Heart left ventricle (tissue), 16 donors: Measurements from ENCODE around the gene PPP1R17. TPM values are rescaled to one million over a fixed set of nuclear protein-coding genes. Genes with fewer than 3 reads are reported as not detected.

Source experiments
- ATAC-seq, 4 donors: fragments of 200-7000 bp; cut with Tn5 transposase; one replicate each; pipeline ENCODE4 v1.9.1; 2020 to 2022; ENCODE audit warnings: moderate library complexity in 4 of 4, mild to moderate bottlenecking in 3 of 4, moderate number of reproducible peaks in 1 of 4
- DNase-seq, 5 donors: peaks; one replicate each; pipeline ENCODE4 v3.0.0-alpha.2; 2020
- H3K27ac ChIP-seq, 12 donors: fragments of 200-600 bp; sonication (generic) in 4 of 12; one replicate each; pipeline versions ENCODE4 v1.5.0 to v1.8.0; 2016 to 2022; ENCODE audit warnings: mild to moderate bottlenecking in 2 of 12
- H3K27me3 ChIP-seq, 9 donors: fragments of 200-600 bp; sonication (generic) in 2 of 9; one replicate each; pipeline versions ENCODE4 v1.5.1 to v1.8.0; 2016 to 2022; ENCODE audit warnings: mild to moderate bottlenecking in 3 of 9
- H3K36me3 ChIP-seq, 9 donors: fragments of 200-600 bp; sonication (generic) in 2 of 9; one replicate each; pipeline versions ENCODE4 v1.5.0 to v1.8.0; 2018 to 2022; ENCODE audit warnings: mild to moderate bottlenecking in 2 of 9
- H3K4me1 ChIP-seq, 12 donors: fragments of 200-600 bp; sonication (generic) in 4 of 12; one replicate each; pipeline versions ENCODE4 v1.5.0 to v1.8.0; 2016 to 2022; ENCODE audit warnings: mild to moderate bottlenecking in 3 of 12
- H3K4me3 ChIP-seq, 12 donors: fragments of 200-600 bp; sonication (generic) in 4 of 12; one replicate each; pipeline versions ENCODE4 v1.5.0 to v1.8.0; 2017 to 2022; ENCODE audit warnings: mild to moderate bottlenecking in 9 of 12, moderate library complexity in 4 of 12
- H3K9me3 ChIP-seq, 12 donors: fragments of 200-600 bp; sonication (generic) in 4 of 12; one replicate each; pipeline versions ENCODE4 v1.5.0 to v1.8.0; 2016 to 2022; ENCODE audit warnings: mild to moderate bottlenecking in 1 of 12
- CTCF ChIP-seq, 12 donors: fragments of 200-600 bp; sonication (generic) in 4 of 12; IDR thresholded peaks; one replicate each; pipeline versions ENCODE4 v1.5.0 to v1.8.0; 2018 to 2022; ENCODE audit warnings: antibody characterized with exemption in 12 of 12, mild to moderate bottlenecking in 5 of 12
- POLR2A ChIP-seq, 2 donors: fragments of 450-650 bp; IDR thresholded peaks; one replicate each; pipeline ENCODE4 v1.6.1; 2017; ENCODE audit warnings: antibody characterized with exemption in 2 of 2, mild to moderate bottlenecking in 2 of 2, moderate library complexity in 2 of 2
- WGBS, 4 donors: extraction: QIAGEN DNeasy Blood & Tissue Kit in 2 of 4; methylation state at CpG; one replicate each; pipeline versions ENCODE4 v1.1.5 to v1.1.7; 2013 to 2018; 5-methylcytosine and 5-hydroxymethylcytosine counted together
- intact Hi-C, 10 donors: fragments of 100-400 bp; cut with DNase I; formaldehyde crosslinking; loops; one replicate each; pipeline versions ENCODE4 v1.11.1 to v1.14.2; 2022
- polyA plus RNA-seq, 2 donors: library from polyadenylated mRNA; stranded (reverse); fragments of 200-250 nt; gene quantifications; one replicate each; pipeline ENCODE4 v1.2.3, GENCODE V29; 2013
- total RNA-seq, 9 donors: library from RNA; depleted of rRNA in 2 of 9; stranded (reverse); fragments of >200 nt in 2 of 9; fragmentation: NEBNext Ultra II Directional in 3 of 9; extraction: Animal tissue kit (Norgen Biotek cat#: 25700) in 3 of 9; gene quantifications; one replicate each; pipeline versions ENCODE4 v1.1.0 to v1.2.4, GENCODE V29; 2016 to 2023
- donor health status: ischemic (EF 13 %, LVEDD 7.1; RV severe dilation, severe dysfunction).
- donor health status: healthy with polysubstance abuse.
- donor health status: DM: no; HTN: yes; CAD: no.
- donor health status: DM: no; HTN: no; CAD: no.
- donor health status: ischemic (EF 25% LVEDD 6.9; RV normal size, moderate dysfunction).
- donor health status: ischemic (EF 25% LVEDD 5.7; RV mildly dilated, moderate dysfunction).
- donor health status: healthy.
- donor health status: DM: yes; HTN: yes; CAD: no.
- donor health status: ischemic (EF 35%, LVEDD 5.7; RV mildly dilated, moderate dysfunction).
- donor health status: nonischemic (EF 11% LVEDD 7.7; RV severe dilation, severe dysfunction).
- donor health status: DM: yes; HTN: yes; CAD: no.
- donor health status: PGD.
- donor health status: ischemic (EF 29% LVEDD 5.4; RV normal size, mild dysfunction).
- donor health status: nonischemic (EF 23%, LVEDD 6.1; RV moderate dilation, normal function).

The PPP1R17 gene
- total and polyA plus RNA-seq, 11 donors: 0.29 TPM; not detected in 10

GRCh38 chr7:31707089-31707488 lies 20.1 kb downstream of the PPP1R17 start:
- Histone ChIP-seq H3K4me3 (no peak overlapping the region), H3K27me3 (no peaks in the 10 kb centered on the region), H3K4me1 (no peaks in the 10 kb centered on the region), H3K36me3 (no peaks in the 10 kb centered on the region), H3K9me3 (no peaks in the 10 kb centered on the region), H3K27ac (no peak overlapping the region)
- intact Hi-C loops: no loop called here
- no peak for ATAC-seq
- no peak for DNase-seq
- 49 to 65% (median 60%) methylated on average over 5 of the region's 5 CpGs for WGBS, 4 donors
- TF ChIP-seq CTCF (IDR thresholded peaks at IDR 0.05) (no peak), POLR2A (IDR thresholded peaks at IDR 0.05) (no peak)

- WGBS, 4 donors: 58 to 79% (median 76%) methylated on average over 1 of the region's 1 CpG
- no peaks in the 10 kb centered on the region for H3K27me3 ChIP-seq
- H3K4me1 ChIP-seq: no peaks in the 10 kb centered on the region
- H3K27ac ChIP-seq: no peak overlapping the region
- no peaks in the 10 kb centered on the region for H3K36me3 ChIP-seq
- no peak overlapping the region for H3K4me3 ChIP-seq
- ATAC-seq (no peak), DNase-seq (no peak)
- H3K9me3 ChIP-seq: no peaks in the 10 kb centered on the region
- TF ChIP-seq POLR2A (IDR thresholded peaks at IDR 0.05): no peak
- intact Hi-C loops: no loop called here
Observed at GRCh38 chr7:31710171-31710570, 23.2 kb downstream of the PPP1R17 start.

GRCh38 chr7:31716355-31716754 lies 29.3 kb downstream of the PPP1R17 start:
- no peaks in the 10 kb centered on the region for H3K9me3 ChIP-seq
- H3K27me3 ChIP-seq: no peaks in the 10 kb centered on the region
- no peaks in the 10 kb centered on the region for H3K4me1 ChIP-seq
- no peaks in the 10 kb centered on the region for H3K36me3 ChIP-seq
- H3K27ac ChIP-seq: no peak overlapping the region
- intact Hi-C loops: no loop called here
- DNase-seq (no peak), ATAC-seq (no peak)
- WGBS, 4 donors: 55 to 80% (median 65%) methylated on average over 1 of the region's 1 CpG
- TF ChIP-seq CTCF (IDR thresholded peaks at IDR 0.05) (no peak), POLR2A (IDR thresholded peaks at IDR 0.05) (no peak)
- H3K4me3 ChIP-seq: no peak overlapping the region

- ATAC-seq (no peak), DNase-seq (no peak)
- TF ChIP-seq CTCF (IDR thresholded peaks at IDR 0.05) (no peak), POLR2A (IDR thresholded peaks at IDR 0.05) (no peak)
- Histone ChIP-seq H3K36me3 (no peaks in the 10 kb centered on the region), H3K4me1 (no peaks in the 10 kb centered on the region), H3K9me3 (no peaks in the 10 kb centered on the region), H3K27ac (no peak overlapping the region), H3K27me3 (no peaks in the 10 kb centered on the region), H3K4me3 (no peak overlapping the region)
- 80 to 86% (median 82%) methylated on average over 8 of the region's 8 CpGs for WGBS, 4 donors
- intact Hi-C loops: no loop called here
Observed at GRCh38 chr7:31720366-31720765, 33.4 kb downstream of the PPP1R17 start.

GRCh38 chr7:31724696-31725095 lies 37.7 kb downstream of the PPP1R17 start:
- H3K27me3 ChIP-seq: no peaks in the 10 kb centered on the region
- no peak overlapping the region for H3K27ac ChIP-seq
- ATAC-seq (no peak), DNase-seq (no peak)
- TF ChIP-seq POLR2A (IDR thresholded peaks at IDR 0.05): no peak
- no peak for TF ChIP-seq CTCF (IDR thresholded peaks at IDR 0.05)
- no peak overlapping the region for H3K4me3 ChIP-seq
- intact Hi-C loops: no loop called here
- H3K4me1 ChIP-seq: no peaks in the 10 kb centered on the region
- WGBS, 4 donors: 63 to 75% (median 70%) methylated on average over 3 of the region's 3 CpGs
- no peaks in the 10 kb centered on the region for H3K36me3 ChIP-seq
- H3K9me3 ChIP-seq: no peaks in the 10 kb centered on the region
